GM12892 (cell line): Measurements from ENCODE around the gene SH2D3A.
"Not testable (repeated sequence)": the region's sequence is repeated elsewhere in the genome, so short reads cannot be mapped to it uniquely, and the experiment has no call there.

Experiments used
- DNase-seq: peaks from one replicate; pipeline ENCODE4 v3.0.0; 2011; ENCODE audit not compliant: insufficient read length
- FAIRE-seq: peaks from 2 replicates; lab custom pipeline; 2011; peaks lifted over from hg19 to GRCh38; lab: Jason Lieb, UNC
- POLR2A ChIP-seq: IDR thresholded peaks from 2 replicates; pipeline ENCODE4 v1.6.1; 2011; ENCODE audit warnings: low read depth, low read length, control low read depth
- POLR2AphosphoS5 ChIP-seq: IDR thresholded peaks from 2 replicates; pipeline ENCODE4 v1.6.1; 2011; ENCODE audit warnings: low read depth, low read length, control low read depth
- TAF1 ChIP-seq: IDR thresholded peaks from 2 replicates; pipeline ENCODE4 v1.6.1; 2011; ENCODE audit warnings: low read depth, mild to moderate bottlenecking, control low read depth, low read length, borderline replicate concordance

SH2D3A gene

DNA sequence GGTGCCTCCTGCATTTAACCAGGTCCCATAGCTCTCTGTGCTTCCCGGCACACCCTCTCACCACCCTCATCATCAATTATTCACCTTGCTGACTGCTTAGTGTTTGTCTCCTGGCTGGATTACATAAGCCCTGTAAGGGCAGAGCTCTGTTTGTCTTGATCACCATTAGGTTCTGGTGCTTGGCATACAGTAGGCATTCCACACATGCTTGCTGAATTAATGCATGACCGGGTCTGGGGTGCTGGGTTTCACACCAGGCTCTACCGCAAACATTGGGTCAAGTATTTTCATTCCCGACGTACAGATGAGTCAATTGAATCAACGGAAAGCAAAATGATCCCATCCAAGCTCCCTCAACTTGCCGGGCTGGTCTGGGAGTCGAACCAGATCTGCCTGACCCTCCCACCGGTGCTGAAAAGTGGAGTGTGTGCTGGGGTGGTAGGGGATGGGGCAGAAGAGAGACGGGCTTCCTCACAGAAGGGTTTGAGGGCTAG lies 33.8 kb upstream of the SH2D3A start:
- TF ChIP-seq TAF1 (no peak), POLR2A (no peak), POLR2AphosphoS5 (no peak)
- no peak for DNase-seq
- no peak for FAIRE-seq

DNA sequence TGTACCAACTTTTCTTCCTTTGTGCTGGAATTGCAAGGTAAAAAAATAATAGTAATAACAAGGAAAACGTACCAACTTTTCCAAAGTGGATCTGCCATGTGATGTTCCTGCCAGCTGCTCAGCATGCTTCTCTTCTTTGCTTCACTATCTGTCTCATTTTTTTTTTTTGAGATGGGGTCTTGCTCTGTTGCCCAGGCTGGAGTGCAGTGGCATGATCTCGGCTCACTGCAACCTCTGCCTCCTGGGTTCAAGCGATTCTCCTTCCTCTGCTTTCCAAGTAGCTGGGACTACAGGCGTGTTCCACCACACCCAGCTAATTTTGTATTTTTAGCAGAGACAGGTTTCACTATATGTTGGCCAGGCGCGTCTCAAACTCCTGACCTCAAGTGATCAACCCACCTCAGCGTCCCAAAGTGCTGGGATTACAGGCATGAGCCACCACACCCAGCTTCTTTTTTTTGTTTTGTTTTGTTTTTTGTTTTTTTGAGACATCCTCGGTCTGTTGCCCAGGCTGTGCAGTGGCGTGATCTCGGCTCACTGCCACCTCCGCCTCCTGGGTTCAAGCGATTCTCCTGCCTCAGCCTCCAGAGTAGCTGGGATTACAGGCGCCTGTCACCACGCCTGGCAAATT lies 33.0 kb upstream of the SH2D3A start:
- FAIRE-seq, DNase-seq: not testable (repeated sequence)

DNA sequence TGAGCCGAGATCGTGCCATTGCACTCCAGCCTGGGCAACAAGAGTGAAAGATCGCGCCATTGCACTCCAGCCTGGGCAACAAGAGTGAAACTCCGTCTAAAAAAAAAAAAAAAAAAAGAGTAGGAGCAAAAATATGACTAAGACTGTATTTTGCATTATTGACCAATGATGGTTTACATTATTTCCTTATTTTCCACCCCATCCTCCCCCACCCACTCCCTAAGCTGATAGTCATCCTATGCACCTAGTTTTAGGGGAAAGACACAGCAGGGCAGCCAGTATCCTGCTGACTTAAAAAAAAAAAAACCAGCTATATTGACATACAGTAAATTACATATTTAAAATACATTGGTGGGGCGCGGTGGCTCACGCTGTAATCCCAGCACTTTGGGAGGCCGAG lies 30.4 kb upstream of the SH2D3A start:
- no peak for DNase-seq
- FAIRE-seq = no peak

DNA sequence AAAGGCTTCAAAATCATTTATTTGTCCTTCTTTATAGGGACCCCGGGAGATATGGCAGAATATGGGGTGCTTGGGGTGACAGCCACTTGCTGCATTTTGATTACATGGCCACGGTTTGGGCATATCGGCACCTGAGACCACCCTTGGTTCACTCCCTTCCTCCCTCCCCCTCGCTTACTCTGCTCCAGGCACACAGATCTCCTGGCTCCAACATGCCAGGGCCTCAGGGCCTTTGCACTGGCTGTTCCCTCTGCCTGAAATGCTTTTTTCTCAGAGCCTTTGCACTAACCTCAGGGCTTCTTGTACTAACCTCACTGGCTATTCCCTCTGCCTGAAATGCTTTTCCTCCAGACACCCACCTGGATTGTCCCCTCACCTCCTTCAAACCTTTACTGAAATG lies 29.0 kb upstream of the SH2D3A start:
- no peak for DNase-seq
- no peak for TF ChIP-seq TAF1
- TF ChIP-seq POLR2A = no peak
- no peak for TF ChIP-seq POLR2AphosphoS5
- FAIRE-seq = no peak

More for the DNA sequence above, 30.4 kb upstream of the SH2D3A start:
- TF ChIP-seq TAF1 = no peak
- TF ChIP-seq POLR2A = no peak
- TF ChIP-seq POLR2AphosphoS5 = no peak

DNA sequence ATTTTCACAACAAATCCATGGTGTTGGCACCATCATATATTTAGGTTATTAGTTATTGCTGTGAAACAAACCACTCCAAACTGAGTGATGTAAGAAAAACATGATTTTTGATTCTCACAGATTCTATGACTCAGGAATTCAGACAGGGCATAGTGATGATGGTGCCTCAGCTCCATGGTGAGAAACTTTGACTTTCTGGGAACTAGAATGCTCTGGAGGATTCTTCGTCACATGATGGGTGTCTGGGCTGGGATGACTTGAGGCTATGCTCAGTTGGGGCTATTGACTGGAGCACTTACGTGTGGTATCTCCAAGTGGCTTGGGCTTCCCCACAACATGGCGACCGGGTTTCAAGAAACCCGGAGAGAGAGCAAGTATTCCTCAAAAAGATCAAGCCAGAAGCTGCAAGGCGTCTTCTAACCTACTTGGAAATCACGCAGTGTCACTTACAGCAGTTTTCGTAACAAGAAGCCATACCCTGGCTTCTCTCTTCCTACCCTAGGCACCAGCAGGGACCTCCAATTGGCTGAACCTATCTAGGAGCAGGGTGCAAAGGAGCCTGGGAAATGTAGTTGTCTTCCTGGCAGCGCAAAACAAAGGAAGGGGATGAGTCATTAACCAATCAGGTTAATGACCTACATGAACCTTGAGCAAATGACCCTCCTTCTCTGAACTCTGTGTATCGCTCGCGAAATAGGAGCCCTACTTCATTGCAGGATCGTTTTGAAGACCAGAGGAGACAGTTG lies 27.6 kb upstream of the SH2D3A start:
- FAIRE-seq (no peak), DNase-seq (no peak)
- TF ChIP-seq TAF1 = no peak
- TF ChIP-seq POLR2AphosphoS5 = no peak
- TF ChIP-seq POLR2A = no peak

DNA sequence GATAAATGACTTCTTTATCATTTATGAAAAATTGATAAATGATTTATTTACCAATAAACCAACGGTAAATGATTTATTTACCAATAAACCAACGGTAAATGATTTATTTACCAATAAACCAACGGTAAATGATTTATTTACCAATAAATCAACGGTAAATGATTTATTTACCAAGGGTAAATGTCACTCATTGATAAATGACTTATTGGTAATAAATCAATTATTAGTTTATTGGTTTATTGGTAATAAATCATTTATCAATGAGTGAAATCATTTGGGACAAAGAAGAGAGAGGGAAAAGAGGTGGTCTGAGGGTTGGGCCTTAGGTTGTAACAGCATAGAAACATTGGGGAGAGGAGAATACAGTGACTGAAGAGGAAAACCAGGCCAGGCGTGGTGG lies 26.7 kb upstream of the SH2D3A start:
- no peak for FAIRE-seq
- TF ChIP-seq POLR2AphosphoS5 (no peak), TAF1 (no peak), POLR2A (no peak)

DNA sequence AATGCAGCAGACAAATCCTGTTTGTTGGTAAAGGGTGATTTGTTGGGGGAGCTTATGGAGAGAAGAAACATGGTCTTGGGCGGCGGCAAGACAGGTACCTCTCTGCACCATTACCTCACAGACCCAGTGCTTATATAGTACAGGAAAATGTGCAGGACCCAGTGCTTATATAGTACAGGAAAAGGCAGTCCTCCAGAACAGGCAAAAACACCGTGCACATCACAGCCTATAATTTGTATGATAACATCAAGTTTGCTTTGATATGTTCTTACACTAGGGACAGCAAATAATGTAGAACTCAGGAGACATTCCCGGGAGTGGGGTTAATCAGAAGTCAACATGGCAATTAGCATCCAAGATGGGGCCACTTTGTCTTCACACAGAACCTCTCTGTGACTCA lies 26.2 kb upstream of the SH2D3A start:
- peak; percentile 61 for FAIRE-seq
- no peak for TF ChIP-seq TAF1
- no peak for TF ChIP-seq POLR2AphosphoS5
- no peak for TF ChIP-seq POLR2A
- DNase-seq = no peak

More for the DNA sequence above, 26.7 kb upstream of the SH2D3A start:
- no peak for DNase-seq

DNA sequence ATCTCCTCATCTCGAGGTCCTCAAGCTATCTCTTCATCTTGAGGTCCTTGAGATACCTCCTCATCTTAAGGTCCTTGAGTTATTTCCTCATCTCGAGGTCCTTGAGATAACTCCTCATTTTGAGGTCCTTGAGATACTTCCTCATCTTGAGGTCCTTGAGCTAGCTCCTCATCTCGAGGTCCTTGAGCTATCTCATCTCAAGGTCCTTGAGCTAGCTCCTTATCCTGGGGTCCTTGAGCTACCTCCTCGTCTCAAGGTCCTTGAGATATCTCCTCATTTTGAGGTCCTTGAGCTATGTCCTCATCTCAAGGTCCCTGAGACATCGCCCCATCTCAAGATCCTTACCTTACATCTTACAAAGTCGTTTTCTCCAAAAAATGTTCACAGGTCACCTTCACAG lies 24.0 kb upstream of the SH2D3A start:
- no peak for TF ChIP-seq TAF1
- TF ChIP-seq POLR2A = no peak
- no peak for TF ChIP-seq POLR2AphosphoS5
- DNase-seq (no peak), FAIRE-seq (no peak)

DNA sequence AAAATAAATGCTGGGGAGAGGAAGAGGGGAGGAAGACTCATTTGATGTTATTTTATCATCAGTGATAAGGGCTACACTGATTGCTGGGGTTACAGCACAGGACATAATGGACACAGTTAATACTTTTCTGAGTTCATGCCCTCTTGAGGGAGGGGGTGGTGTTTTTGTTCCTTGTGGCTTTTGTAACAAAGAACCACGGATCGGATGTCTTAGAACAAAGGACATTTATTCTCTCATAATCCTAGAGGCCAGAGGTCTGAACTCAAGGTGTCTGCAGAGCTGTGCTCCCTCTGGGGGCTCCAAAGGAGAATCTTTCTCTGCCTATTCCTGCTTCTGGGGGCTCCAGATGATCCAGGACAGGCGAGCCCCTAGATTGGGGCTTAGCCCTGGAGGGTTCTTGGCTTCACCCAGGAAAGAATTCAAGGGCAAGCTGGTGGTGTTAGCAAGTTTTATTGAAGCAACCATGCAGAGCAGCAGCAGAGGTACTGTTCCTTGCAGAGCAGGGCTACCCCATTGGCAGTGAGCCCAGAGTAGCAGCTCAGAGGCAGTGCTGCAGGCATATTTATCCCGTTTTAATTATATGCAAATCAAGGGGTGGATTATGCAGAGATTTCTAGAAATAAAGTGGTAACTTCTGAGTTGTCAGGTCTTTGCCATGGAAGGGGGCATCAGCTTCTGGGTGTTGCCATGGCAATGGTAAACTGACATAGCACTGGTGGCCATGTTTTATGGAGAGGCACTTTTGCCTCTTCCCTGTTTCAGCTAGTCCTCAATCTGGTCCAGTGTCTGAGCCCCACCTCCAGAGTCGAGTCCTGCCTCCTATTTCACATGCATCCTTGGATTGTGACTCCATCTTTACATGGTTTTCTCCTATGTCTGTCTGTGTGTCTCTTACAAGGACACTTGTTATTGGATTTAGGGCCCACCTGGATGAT lies 23.2 kb upstream of the SH2D3A start:
- DNase-seq (no peak), FAIRE-seq (peak; percentile 38)
- TF ChIP-seq POLR2AphosphoS5 (no peak), TAF1 (no peak), POLR2A (no peak)

DNA sequence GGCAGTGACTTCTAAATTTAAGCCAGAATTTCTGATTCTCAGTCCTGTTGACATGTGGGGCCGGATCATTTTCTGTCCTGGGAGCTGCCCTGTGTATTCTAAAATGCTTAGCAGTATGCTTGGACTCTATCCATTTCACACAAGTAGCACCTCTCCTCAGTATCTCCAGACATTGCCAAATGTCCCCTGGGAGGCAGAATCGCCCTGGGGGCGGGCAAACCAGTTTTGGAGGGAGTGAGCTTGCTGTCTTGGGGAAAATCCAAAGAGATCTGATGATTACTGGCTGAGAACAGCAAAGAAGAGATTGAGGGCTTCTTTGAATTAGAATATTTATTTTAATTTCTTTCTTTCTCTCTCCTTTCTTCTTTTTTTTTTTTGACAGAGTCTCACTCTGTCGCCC lies 21.7 kb upstream of the SH2D3A start:
- TF ChIP-seq TAF1 = no peak
- TF ChIP-seq POLR2AphosphoS5 = no peak
- TF ChIP-seq POLR2A = no peak
- no peak for FAIRE-seq
- DNase-seq = no peak

DNA sequence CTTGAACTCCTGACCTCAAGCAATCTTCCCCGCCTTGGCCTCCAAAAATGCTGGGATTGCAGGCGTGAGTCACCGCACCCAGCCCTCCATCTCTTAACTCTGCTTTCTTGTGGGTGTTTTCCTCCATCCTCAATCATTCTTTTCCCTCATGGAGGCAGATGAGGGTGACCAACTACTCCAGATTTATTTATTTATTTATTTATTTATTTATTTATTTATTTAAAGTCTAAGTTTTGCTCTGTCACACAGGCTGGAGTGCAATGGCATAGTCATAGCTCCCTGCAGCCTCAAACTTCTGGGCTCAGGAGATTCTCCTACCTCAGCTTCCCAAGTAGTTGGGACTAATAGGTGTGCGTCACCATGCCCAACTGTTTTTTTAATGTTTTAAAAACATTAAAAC lies 20.2 kb upstream of the SH2D3A start:
- no peak for FAIRE-seq
- no peak for DNase-seq
- TF ChIP-seq TAF1 (no peak), POLR2A (no peak), POLR2AphosphoS5 (no peak)

DNA sequence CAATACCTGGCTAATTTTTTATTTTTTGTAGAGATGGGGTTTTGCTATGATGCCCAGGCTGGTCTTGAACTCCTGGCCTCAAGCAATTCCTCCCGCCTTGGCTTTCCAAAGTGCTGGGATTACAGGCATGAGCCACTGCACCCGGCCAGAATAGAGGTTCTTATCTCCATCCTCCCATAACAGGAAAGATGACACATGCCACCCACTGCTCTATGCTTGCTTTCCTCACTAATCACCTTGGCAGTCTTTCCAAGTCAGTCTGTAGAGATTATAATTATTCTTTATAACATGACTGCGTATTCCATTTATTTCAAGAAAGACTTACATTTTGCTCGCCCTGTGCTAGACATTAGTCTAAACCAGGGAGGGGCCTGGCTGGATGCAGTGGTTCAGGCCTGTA lies 12.0 kb upstream of the SH2D3A start:
- no peak for FAIRE-seq
- DNase-seq = no peak
- no peak for TF ChIP-seq TAF1
- TF ChIP-seq POLR2AphosphoS5 = no peak
- TF ChIP-seq POLR2A = no peak
